Testis (tissue), 3 donors: ENCODE data around the gene OGFOD3. TPM values are rescaled to one million over a fixed set of nuclear protein-coding genes. Genes with fewer than 3 reads are reported as not detected.

Source experiments
- DNase-seq: peaks from one replicate; pipeline ENCODE4 v3.0.0-alpha.2; 2019
- H3K27ac ChIP-seq, 2 donors: fragments of 200-600 bp; sonication (generic); one replicate each; pipeline ENCODE4 v1.5.1; 2019
- H3K27me3 ChIP-seq: fragments of 200-600 bp; sonication (generic); one replicate; pipeline ENCODE4 v1.5.1; 2019
- H3K36me3 ChIP-seq: fragments of 200-600 bp; sonication (generic); one replicate; pipeline ENCODE4 v1.5.1; 2017; ENCODE audit warnings: low read depth; ENCODE audit errors: missing control alignments
- H3K4me1 ChIP-seq: fragments of 200-600 bp; sonication (generic); one replicate; pipeline ENCODE4 v1.5.1; 2019
- H3K4me3 ChIP-seq, 2 donors: fragments of 200-600 bp; sonication (generic); one replicate each; pipeline ENCODE4 v1.5.1; 2017 to 2019
- H3K9me3 ChIP-seq: fragments of 200-600 bp; sonication (generic); one replicate; pipeline ENCODE4 v1.5.1; 2017
- POLR2A ChIP-seq: fragments of 450-650 bp; IDR thresholded peaks from one replicate; pipeline ENCODE4 v1.6.1; 2017; ENCODE audit warnings: antibody characterized with exemption, mild to moderate bottlenecking, moderate library complexity
- WGBS, 2 donors: methylation state at CpG; one replicate each; pipeline ENCODE4 v1.1.5; 2018; 5-methylcytosine and 5-hydroxymethylcytosine counted together
- intact Hi-C: fragments of 100-400 bp; cut with DNase I; formaldehyde crosslinking; loops from one replicate; pipeline ENCODE4 v1.15.1; 2023; ENCODE audit warnings: low total_unique reads
- polyA plus RNA-seq: library from polyadenylated mRNA; stranded (reverse); fragments of 350-450 nt; fragmentation: Illumina TruSeq; extraction: RNeasy Lipid Tissue Mini Kit (QIAGEN cat#74804); gene quantifications from one replicate; pipeline ENCODE4 v1.2.3, GENCODE V29; 2014; ENCODE audit warnings: low read depth, low replicate concordance; ENCODE audit not compliant: insufficient read depth
- total RNA-seq, 2 donors: library from RNA; depleted of rRNA; stranded (reverse); fragments of >200 nt; gene quantifications; one replicate each; pipeline ENCODE4 v1.2.3, GENCODE V29; 2016
- TF ChIP-seq, protein P1 (sequence below), 3 experiments: fragments of 450-650 bp in 2 of 3; fragments of 200-600 bp in 1 of 3; sonication (generic) in 1 of 3; IDR thresholded peaks; one replicate each; pipeline ENCODE4 v1.5.1; 2016 to 2019; ENCODE audit warnings: antibody characterized with exemption in 3 of 3, mild to moderate bottlenecking in 2 of 3, moderate library complexity in 1 of 3

OGFOD3 gene
- total and polyA plus RNA-seq, 3 donors from 2014 or later, result 19.6 to 37.4 (median 28.9) TPM

DNA sequence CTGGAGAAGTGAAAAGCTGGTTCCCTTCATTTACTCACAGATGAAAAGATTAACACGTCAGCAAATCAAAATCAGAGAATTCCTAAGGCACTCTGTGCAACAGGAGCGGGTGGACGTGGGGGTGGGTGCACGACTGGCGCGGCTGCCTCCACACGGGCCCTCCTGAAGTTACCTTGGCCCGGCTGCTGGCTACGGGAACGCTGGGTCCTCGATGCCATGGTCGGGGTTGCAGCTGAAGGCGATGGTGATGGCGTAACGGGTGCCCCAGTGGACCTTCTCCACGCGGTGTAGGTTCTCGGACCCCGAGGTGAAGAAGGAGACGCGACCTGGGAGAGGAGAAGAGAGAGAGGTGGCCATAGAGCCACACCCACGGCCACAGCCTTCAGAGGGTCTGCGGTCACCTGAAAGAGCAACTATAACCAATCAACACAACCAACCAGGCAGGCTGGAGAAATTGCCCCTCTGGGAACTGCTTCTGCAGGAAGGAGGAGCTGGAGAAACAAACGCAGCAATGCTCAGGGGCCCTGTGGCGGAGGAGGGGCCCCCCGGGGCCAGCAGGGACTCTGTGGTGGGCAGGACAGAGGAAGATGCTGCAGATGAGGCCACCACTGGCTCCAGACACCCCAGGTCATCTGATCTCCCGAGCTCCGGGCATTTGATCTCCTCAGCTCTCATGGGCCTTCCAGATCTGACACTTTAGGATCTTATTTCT, 26.0 kb downstream of the OGFOD3 start:
- Histone ChIP-seq H3K4me3 (no peak overlapping the region), H3K4me1 (no peaks in the 10 kb centered on the region), H3K27me3 (no peaks in the 10 kb centered on the region), H3K9me3 (no peaks in the 10 kb centered on the region), H3K27ac (no peak overlapping the region), H3K36me3 (no peaks in the 10 kb centered on the region)
- TF ChIP-seq, protein P1, sequence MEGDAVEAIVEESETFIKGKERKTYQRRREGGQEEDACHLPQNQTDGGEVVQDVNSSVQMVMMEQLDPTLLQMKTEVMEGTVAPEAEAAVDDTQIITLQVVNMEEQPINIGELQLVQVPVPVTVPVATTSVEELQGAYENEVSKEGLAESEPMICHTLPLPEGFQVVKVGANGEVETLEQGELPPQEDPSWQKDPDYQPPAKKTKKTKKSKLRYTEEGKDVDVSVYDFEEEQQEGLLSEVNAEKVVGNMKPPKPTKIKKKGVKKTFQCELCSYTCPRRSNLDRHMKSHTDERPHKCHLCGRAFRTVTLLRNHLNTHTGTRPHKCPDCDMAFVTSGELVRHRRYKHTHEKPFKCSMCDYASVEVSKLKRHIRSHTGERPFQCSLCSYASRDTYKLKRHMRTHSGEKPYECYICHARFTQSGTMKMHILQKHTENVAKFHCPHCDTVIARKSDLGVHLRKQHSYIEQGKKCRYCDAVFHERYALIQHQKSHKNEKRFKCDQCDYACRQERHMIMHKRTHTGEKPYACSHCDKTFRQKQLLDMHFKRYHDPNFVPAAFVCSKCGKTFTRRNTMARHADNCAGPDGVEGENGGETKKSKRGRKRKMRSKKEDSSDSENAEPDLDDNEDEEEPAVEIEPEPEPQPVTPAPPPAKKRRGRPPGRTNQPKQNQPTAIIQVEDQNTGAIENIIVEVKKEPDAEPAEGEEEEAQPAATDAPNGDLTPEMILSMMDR (IDR thresholded peaks at IDR 0.05), result no peak
- TF ChIP-seq POLR2A, result no peak
- intact Hi-C loops, result no loop called here
- WGBS, 2 donors, result 91 to 93% methylated on average over 28 of the region's 28 CpGs
- no peak for DNase-seq

DNA sequence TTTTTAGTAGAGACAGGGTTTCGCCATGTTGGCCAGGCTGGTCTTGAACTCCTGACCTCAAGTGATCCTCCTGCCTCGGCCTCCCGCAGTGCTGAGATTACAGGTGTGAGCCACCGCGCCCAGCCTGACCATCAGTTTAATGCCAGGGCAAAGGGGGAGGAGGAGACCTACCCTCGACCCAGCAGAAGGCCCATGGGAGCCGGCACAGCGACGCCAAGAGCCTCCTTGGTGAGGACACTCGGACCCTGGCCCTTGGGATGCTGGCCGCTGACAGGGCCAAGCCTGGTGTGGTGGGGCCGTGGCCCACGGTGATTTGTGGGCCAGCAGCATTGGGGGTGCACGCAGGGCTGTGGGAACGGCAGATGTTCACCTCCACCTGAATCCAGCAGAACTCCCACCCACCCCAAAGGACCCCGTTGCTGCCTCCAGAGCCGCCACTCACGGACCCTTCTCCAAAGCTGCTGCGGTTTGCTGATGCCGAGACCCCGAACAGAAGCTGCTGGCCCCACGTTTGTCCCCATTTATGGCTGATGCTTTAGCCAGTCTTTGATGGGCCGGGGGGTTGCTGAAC, 26.8 kb downstream of the OGFOD3 start:
- intact Hi-C loops, result no loop called here
- 95 to 96% methylated on average over 5 to 23 of the region's 23 CpGs for WGBS, 2 donors
- Histone ChIP-seq H3K27ac (no peak overlapping the region), H3K4me3 (no peak overlapping the region), H3K4me1 (peaks cover 1% of the 10 kb centered on the region), H3K9me3 (no peaks in the 10 kb centered on the region), H3K27me3 (no peaks in the 10 kb centered on the region), H3K36me3 (no peaks in the 10 kb centered on the region)
- no peak for DNase-seq
- TF ChIP-seq, protein P1 (IDR thresholded peaks at IDR 0.05), result no peak
- no peak for TF ChIP-seq POLR2A

DNA sequence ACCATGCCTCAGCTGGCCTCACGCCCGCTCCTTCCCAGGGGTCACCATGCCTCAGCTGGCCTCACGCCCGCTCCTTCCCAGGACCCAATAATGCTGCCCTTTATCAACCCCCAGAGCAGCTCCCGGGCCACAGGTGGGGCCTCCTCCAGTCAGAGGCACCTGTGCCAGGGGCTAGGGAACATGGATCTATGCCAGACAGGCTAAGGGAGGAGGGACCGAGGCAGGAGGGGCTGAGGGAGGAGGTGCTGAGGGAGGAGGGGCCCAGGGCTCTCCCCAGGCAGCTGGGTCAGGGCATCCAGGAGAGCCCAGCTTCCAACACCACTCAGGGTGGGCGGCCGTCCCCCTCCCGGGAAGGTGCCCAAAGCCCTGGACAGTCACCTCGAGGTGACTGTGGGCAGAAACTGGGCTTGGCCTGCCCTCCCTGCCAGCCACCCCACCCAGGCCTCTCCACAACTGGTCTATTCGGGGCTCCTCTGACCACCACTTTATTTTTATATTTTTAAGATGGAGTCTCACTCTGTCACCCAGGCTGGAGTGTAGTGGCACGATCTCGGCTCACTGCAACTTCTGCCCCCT, 27.4 kb downstream of the OGFOD3 start:
- Histone ChIP-seq H3K9me3 (no peaks in the 10 kb centered on the region), H3K4me3 (no peak overlapping the region), H3K36me3 (no peaks in the 10 kb centered on the region), H3K27me3 (no peaks in the 10 kb centered on the region), H3K4me1 (peaks cover 4% of the 10 kb centered on the region), H3K27ac (no peak overlapping the region)
- intact Hi-C loops, result no loop called here
- no peak for TF ChIP-seq POLR2A
- TF ChIP-seq, protein P1 (IDR thresholded peaks at IDR 0.05), result no peak
- no peak for DNase-seq
- 94% methylated on average over 10 to 13 of the region's 13 CpGs for WGBS, 2 donors

DNA sequence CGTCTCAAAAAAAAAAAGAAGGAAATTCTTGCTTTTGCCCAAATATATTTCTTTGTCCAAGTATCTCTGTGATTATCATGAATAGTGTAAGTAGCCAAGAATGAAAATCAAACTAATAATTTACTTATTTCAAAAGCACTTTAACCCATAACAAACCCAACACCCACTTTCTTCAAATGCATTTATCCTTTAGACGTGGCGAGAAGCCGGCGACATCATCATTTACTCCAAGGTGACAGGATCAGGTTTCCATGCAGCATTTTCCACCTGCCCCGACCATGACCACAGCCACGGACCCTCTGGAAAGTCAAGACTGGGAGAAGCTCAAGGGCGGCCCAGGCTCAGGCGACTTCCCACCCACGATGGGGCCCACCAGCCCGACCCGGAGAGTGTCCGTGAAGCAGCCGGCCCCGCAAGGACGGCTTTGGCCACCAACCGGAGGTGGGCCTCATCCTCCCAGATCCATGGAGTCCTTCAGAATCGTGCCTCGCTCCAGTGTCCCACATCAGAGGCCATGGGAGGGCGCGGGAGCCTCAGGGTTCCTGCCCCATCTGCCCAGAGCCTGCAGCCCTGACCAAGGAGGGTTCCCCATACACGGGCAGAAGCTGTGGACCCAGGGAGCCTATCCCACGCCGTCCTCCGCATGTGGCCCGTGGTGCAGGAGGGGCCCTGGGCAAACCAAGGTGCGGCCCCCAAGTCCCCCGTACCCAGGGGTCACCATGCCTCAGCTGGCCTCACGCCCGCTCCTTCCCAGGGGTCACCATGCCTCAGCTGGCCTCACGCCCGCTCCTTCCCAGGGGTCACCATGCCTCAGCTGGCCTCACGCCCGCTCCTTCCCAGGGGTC, 28.1 kb downstream of the OGFOD3 start:
- intact Hi-C loops, result no loop called here
- no peaks in the 10 kb centered on the region for H3K36me3 ChIP-seq
- no peak for DNase-seq
- no peaks in the 10 kb centered on the region for H3K27me3 ChIP-seq
- no peak overlapping the region for H3K4me3 ChIP-seq
- peaks cover 10% of the 10 kb centered on the region for H3K4me1 ChIP-seq
- H3K9me3 ChIP-seq, result no peaks in the 10 kb centered on the region
- H3K27ac ChIP-seq, result no peak overlapping the region
- 94% methylated on average over 13 to 33 of the region's 34 CpGs for WGBS, 2 donors
- TF ChIP-seq, protein P1 (IDR thresholded peaks at IDR 0.05), result no peak
- TF ChIP-seq POLR2A, result no peak
